ENCODE data around the gene PLCD3.

The PLCD3 gene

DNA sequence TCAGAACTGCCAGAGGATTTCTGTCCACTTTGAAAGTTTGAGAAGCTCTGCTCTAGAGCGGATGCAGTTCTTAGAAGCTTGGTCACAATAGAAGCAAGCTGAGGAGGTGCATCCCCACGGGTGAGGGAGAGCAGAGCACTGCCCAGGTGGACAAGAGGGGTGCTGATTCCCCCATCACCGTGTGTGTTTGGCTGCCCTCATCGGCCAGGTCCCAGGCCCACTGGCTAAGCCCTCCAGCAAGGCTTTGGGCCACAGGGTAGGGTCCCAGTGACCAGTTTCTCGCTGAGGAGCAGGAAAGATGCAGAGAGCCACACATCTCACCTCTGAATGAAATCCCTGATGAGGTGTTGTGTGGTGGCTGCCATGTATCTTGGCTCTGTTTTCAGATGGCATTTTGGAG, 44.3 kb downstream of the PLCD3 start:
- no peak for TF ChIP-seq CTCF (conservative IDR thresholded peaks at IDR 0.05; ENCODE audit: low read depth, low read length)
- no peaks in the 10 kb centered on the region for H3K79me2 ChIP-seq (ENCODE audit: insufficient read depth, low read depth)
- no peak overlapping the region for H3K4me2 ChIP-seq
- H3K27ac ChIP-seq = no peak overlapping the region
- H3K9ac ChIP-seq = no peak overlapping the region
- H2AFZ ChIP-seq (ENCODE audit: low read depth) = no peak overlapping the region
- H4K20me1 ChIP-seq (ENCODE audit: insufficient read depth) = no peaks in the 10 kb centered on the region
- peaks cover 13% of the 10 kb centered on the region; the same call in 1 of the 2 replicates for H3K36me3 ChIP-seq (ENCODE audit: insufficient read depth)
- no peak overlapping the region for H3K4me3 ChIP-seq (IDR thresholded peaks at IDR 0.05; ENCODE audit: insufficient read depth, low read depth, low read length)
- no peaks in the 10 kb centered on the region for H3K4me1 ChIP-seq (ENCODE audit: low read depth, poor library complexity, severe bottlenecking)
- H3K27me3 ChIP-seq (ENCODE audit: insufficient read depth, low read depth) = no peaks in the 10 kb centered on the region

DNA sequence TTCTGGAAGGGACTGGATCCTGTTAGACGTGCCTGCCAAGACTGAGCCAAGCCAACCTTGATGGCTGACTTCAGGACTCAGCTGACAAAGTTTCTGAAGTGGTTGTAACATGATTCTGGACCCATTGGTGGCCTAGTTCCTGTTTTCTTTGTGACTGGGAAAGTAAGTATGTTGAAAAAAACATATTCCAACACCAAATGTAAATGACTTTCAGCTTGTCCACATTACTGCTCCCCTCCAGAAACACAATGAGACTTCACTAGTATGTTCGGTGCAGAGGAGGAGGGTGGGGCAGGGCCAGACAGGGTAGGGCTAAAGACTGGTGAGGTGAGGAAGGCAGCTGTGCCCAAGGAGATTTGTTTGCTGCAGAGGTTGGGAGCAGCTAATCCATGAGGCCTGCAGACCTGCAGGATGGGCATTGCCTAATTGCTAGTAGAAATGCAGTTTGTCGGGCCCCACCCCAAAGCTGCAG, 44.8 kb downstream of the PLCD3 start:
- Histone ChIP-seq H3K4me1 (ENCODE audit: low read depth, poor library complexity, severe bottlenecking) (no peaks in the 10 kb centered on the region), H3K9ac (no peak overlapping the region), H4K20me1 (ENCODE audit: insufficient read depth) (no peaks in the 10 kb centered on the region), H3K79me2 (ENCODE audit: insufficient read depth, low read depth) (no peaks in the 10 kb centered on the region), H2AFZ (ENCODE audit: low read depth) (no peak overlapping the region), H3K27me3 (ENCODE audit: insufficient read depth, low read depth) (no peaks in the 10 kb centered on the region), H3K36me3 (ENCODE audit: insufficient read depth) (peaks cover 15% of the 10 kb centered on the region; the same call in 1 of the 2 replicates), H3K4me3 (IDR thresholded peaks at IDR 0.05; ENCODE audit: insufficient read depth, low read depth, low read length) (no peak overlapping the region), H3K4me2 (no peak overlapping the region), H3K27ac (no peak overlapping the region)
- TF ChIP-seq CTCF (conservative IDR thresholded peaks at IDR 0.05; ENCODE audit: low read depth, low read length) = no peak

- Histone ChIP-seq H3K9ac (no peak overlapping the region), H3K79me2 (ENCODE audit: insufficient read depth, low read depth) (no peaks in the 10 kb centered on the region), H4K20me1 (ENCODE audit: insufficient read depth) (no peaks in the 10 kb centered on the region), H3K27ac (no peak overlapping the region), H3K4me1 (ENCODE audit: low read depth, poor library complexity, severe bottlenecking) (no peaks in the 10 kb centered on the region), H3K4me2 (no peak overlapping the region), H3K36me3 (ENCODE audit: insufficient read depth) (peaks cover 20% of the 10 kb centered on the region; the same call in 1 of the 2 replicates), H3K27me3 (ENCODE audit: insufficient read depth, low read depth) (no peaks in the 10 kb centered on the region), H3K4me3 (IDR thresholded peaks at IDR 0.05; ENCODE audit: insufficient read depth, low read depth, low read length) (no peak overlapping the region), H2AFZ (ENCODE audit: low read depth) (no peak overlapping the region)
- no peak for TF ChIP-seq CTCF (conservative IDR thresholded peaks at IDR 0.05; ENCODE audit: low read depth, low read length)
These were observed 45.3 kb downstream of the PLCD3 start for GRCh38 chr17:45086865-45087503.

GRCh38 chr17:45086391-45086790, 45.9 kb downstream of the PLCD3 start:
- Histone ChIP-seq H3K36me3 (ENCODE audit: insufficient read depth) (peaks cover 24% of the 10 kb centered on the region; the same call in 1 of the 2 replicates), H3K27me3 (ENCODE audit: insufficient read depth, low read depth) (no peaks in the 10 kb centered on the region), H3K4me1 (ENCODE audit: low read depth, poor library complexity, severe bottlenecking) (no peaks in the 10 kb centered on the region), H3K79me2 (ENCODE audit: insufficient read depth, low read depth) (no peaks in the 10 kb centered on the region), H3K4me2 (no peak overlapping the region), H3K4me3 (IDR thresholded peaks at IDR 0.05; ENCODE audit: insufficient read depth, low read depth, low read length) (no peak overlapping the region), H3K9ac (no peak overlapping the region), H2AFZ (ENCODE audit: low read depth) (no peak overlapping the region), H3K27ac (no peak overlapping the region), H4K20me1 (ENCODE audit: insufficient read depth) (no peaks in the 10 kb centered on the region)
- no peak for TF ChIP-seq CTCF (conservative IDR thresholded peaks at IDR 0.05; ENCODE audit: low read depth, low read length)
